ENCODE results near the gene MACO1. TPM values are rescaled to one million over a fixed set of nuclear protein-coding genes. Genes with fewer than 3 reads are reported as not detected.
"Not testable (repeated sequence)": the region's sequence is repeated elsewhere in the genome, so short reads cannot be mapped to it uniquely, and the experiment has no call there.

MACO1 gene
- total RNA-seq, 2 donors from 2014 or later, result 15.1 to 16.4 TPM

DNA sequence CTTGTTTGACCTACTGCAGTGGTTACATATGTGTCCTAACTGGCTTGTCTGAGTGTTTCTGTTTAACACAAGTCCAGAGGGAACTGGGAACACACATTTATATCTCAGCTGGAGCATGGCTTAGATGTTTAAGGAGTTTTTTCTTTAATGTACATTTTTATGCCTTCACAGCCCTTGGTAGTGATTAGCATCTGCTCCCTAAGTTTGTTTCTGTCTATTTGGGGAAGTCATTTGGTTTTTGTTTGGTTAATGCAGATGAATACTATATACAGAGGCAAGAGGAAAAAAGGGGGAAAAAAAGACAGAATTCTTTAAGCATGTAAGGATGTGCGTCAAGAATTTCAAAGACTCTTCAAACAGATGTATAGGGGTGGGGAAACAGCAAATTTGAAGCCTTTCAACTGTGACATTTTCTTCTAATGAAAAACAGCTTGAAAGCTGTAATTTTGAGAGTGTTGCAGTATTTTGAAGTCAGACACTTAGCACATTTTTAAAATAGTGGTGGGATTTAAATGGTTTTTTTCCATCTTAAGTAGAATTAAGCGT lies 15.4 kb downstream of the MACO1 start:
- DNase-seq (no peak), ATAC-seq (no peak)
- intact Hi-C loops (cut with DNase I), result no loop called here

DNA sequence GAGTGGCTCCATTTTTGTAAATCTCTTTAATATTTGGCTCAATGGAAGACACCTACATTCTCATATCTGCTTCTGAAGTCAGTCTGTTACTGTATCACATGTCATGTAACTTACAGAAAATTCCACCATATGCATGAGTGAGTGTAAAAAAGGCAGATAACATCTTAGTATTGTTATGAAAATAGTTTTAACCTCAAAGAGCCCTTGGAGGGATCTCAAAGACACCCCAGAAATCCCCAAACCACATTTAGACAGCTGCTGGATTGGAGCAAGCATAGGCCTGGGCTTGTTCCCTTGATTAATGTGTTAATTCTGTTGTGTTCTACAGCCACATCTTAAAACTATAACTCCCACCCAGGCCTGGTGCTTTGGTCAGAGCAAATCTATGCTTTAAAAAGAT lies 16.9 kb downstream of the MACO1 start:
- DNase-seq (no peak), ATAC-seq (no peak)
- intact Hi-C loops (cut with DNase I), result no loop called here

DNA sequence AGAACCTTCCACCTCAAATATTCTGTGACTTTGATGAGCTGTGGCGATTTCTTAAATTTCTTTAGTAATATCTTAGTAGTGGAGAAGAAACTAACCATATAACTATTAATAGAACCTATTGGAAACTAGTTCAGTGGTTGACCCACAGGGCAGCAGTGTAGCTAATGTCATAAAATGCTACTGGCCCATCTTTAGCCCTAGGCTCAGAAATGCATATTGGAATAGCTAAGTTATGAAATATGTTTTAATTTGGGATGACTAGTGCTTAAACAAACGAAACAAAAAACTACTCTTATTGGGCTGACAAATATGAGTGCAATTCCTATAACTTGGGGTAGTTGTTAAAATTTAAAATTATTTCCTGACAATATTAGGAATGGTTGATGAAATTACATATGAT lies 20.2 kb downstream of the MACO1 start:
- DNase-seq (no peak), ATAC-seq (no peak)
- intact Hi-C loops (cut with DNase I), result no loop called here

DNA sequence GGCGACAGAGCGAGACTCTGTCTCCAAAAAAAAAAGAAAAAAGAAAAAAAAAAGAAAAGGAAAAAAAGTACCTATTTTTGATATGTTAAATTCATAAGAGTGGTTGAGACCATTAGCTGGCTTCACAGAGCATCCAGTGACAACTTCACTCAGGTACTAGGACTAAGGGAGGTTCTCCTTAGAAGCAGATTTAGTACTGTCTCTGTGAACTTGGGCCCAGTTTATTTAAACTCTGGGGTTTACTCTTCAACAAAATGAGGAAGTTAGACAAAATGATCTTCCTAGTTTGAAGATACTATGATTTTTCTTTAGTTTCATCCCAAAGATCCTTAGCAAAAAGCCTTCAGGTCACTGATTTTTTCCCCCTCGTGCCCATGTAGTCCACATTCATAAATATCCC lies 21.2 kb downstream of the MACO1 start:
- intact Hi-C loops (cut with DNase I), result no loop called here
- ATAC-seq (no peak), DNase-seq (no peak)

DNA sequence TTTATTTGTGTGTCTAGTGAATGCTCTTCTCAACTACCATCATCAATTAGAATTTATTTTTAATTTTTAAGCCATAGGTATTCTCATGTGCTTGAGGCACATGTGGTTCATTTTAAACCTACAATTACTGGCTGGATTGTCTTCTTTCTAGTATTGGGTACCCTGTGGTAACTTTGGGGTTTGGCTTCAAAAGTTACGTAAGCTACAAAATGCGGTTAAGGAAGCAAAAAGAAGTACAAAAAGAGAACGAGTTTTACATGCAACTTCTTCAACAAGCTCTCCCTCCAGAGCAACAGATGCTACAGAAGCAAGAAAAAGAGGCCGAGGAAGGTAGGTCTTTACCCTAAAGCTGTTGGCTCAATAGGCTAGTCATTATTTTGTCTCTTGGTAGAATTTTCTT lies 25.8 kb downstream of the MACO1 start:
- ATAC-seq, result no peak
- DNase-seq, result no peak
- intact Hi-C loops (cut with DNase I), result no loop called here

DNA sequence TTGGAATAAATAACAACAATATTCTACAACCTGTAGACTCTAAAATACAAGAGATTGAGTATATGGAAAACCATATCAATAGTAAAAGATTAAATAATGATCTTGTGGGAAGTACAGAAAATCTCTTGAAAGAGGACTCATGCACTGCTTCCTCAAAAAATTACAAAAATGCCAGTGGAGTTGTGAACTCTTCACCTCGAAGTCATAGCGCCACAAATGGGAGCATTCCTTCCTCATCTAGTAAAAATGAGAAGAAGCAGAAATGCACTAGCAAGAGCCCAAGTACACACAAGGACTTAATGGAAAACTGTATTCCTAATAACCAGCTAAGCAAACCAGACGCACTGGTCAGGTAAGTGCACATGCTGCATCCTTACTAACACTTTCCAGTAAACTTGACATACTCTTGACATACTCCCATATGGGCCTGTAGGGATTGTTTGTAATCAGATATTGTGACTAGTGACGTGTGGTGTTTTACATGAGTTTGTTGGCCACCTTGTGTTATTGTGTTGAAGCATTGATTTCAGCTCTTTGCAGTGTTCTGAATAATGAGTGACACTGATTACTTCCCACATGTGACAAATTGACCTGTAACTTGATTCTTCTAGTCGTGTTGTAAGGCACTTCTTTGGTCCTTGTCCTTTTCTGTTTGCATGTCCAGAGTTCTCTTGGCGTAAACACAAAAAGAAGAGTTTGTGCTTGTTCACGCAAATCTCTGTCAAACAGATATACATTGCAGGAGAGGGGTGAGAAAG lies 28.0 kb downstream of the MACO1 start:
- no peak for ATAC-seq
- intact Hi-C loops (cut with DNase I), result no loop called here
- DNase-seq, result no peak

DNA sequence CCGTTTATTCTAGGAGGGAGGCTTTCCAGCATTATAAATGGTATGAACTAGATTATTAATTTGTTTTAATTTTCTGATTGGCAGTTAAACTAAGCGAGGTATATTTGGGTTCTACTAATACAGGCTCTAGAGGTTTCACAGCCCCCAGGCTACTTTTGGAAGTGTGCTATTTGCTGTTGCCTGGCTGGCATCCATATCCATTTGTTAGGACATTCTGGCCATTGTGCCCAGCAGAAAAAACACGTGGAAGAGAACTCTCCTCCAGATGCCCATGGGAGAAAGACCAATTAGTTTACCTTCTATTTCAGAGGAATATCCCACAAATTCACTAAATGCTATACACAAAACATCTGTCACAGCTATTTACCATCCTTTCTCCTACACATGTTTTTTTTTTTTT lies 29.3 kb downstream of the MACO1 start:
- no peak for DNase-seq
- peak; percentile 30 to 47 for ATAC-seq
- intact Hi-C loops (cut with DNase I), result no loop called here

DNA sequence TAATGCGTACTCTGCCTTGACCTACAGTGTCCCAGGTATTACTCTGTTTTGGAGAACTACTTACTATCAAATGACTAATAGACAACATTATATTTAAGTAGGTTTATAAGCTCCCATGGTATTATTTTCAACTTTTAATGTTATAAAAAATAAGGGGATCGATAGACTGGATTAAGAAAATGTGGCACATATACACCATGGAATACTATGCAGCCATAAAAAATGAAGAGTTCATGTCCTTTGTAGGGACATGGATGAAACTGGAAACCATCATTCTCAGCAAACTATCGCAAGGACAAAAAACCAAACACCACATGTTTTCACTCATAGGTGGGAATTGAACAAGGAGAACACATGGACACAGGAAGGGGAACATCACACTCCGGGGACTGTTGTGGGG lies 30.1 kb downstream of the MACO1 start:
- DNase-seq; ATAC-seq; intact Hi-C loops (cut with DNase I): not testable (repeated sequence)

DNA sequence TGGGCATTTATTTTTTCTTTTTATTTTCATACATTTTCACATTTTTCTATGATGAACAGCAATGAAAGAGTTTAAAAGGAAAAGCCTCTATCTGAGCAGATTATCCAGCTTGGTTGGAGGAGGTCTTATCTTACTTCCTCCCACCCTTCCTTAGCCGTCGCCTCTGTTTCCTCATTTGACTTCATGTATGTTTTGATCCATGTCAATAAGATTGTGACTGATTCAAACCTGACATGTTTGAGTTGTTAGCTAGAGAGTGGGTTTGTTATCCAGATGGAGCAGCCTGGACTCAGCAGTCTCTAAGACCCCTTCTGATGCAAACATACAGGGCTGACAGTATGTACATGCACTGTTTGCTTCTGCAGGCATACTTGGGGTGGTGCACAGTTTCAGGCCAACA lies 31.2 kb downstream of the MACO1 start:
- ATAC-seq (no peak), DNase-seq (no peak)
- intact Hi-C loops (cut with DNase I), result no loop called here

DNA sequence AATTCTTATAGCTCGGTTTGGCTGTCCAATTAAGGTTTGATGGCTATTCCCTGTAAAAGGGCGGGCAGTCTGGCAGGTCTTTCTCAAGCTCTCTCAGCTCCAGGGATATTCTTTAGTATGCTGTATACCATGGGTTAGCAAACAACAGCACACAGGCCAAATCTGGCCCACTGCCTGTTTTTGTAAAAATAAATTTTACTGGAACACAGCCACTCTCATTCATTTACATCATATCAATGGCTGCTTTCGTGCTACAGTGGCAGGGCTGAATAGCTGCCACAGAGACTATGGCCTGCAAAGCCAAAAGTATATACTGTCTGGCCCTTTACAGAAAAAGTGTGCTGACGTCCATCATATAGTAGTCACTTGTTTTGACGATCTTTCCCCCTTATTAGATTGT lies 32.0 kb downstream of the MACO1 start:
- intact Hi-C loops (cut with DNase I), result no loop called here
- ATAC-seq (no peak), DNase-seq (no peak)

DNA sequence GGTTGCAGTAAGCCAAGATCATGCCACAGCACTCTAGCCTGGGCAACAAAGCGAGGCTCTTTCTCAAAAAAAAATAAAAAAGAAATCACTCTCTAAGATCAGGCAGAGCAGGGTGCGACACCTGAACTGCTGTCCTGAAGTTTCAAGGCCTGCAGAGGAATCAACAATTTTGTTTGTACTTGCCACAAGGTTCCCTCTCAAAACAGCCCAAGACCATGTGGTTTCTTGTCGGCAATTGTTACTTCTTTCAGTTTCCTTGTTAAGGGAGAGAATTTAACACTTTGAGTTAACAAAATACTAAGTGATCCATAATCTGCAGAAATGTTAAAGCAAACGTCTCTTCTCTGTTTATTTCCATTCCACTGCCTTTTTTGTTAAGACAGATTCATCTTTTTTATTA lies 36.5 kb downstream of the MACO1 start:
- no peak for ATAC-seq
- intact Hi-C loops (cut with DNase I), result no loop called here
- no peak for DNase-seq

DNA sequence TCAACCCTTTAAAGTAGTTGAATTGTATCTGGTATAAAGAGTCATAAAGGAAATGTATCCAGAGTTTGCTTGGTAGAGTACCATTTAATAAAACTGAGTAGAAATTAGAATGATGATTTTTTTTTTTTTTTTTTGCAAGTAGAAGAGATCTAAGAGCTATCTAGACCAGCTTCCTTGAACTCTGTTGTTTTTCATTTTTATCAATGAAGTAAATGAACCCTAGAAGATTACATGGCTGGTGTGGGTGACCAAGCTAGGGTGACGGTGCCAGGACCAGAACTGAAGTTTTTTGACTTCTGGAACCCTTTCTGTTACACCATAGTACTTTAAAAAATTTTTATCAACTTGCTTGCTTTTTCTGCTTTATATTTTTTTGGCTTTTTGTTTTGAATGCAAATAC lies 36.9 kb downstream of the MACO1 start:
- ATAC-seq (peak in 1 of 2 donors; percentile 23), DNase-seq (no peak)
- intact Hi-C loops (cut with DNase I), result no loop called here

DNA sequence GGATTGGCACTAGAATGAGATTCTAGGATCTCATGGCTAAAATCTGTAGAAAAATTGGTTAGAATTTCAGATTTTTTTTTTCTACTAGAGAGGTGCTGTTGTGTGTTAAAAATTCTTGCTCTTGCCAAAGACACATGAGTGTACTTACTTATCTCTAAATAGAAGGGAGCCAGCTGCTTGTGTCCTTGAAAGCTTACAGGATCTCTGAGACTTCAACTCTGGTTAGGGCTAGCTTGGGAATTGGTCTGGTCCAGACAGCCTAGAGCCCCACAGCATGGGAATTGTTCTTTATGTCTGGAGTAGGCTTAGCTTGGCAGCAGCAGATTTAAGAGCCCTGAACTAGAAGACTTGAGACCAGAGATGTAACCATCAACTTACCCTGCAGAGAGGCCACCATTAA lies 37.3 kb downstream of the MACO1 start:
- DNase-seq (no peak), ATAC-seq (peak; percentile 90 to 95)
- intact Hi-C loops (cut with DNase I), result no loop called here

DNA sequence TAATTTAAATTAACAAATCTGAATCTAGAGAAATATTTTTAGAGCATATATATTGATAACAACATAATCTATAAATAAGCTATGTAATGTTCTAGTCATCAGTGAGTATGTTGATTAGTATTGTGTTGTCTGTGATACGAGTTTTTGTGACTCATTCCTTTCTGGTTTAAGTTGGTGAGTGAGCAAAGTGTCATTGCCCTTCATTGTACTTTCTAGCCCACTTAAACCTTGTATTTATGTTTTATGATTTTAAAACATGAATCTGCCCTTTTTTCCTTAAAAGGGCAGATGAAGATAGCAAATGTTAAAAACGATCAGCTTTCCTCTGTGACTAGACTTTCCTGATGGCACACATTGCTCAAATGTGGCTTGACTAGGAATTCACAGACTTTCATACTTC lies 38.5 kb downstream of the MACO1 start:
- ATAC-seq, result no peak
- DNase-seq, result no peak
- intact Hi-C loops (cut with DNase I), result no loop called here

DNA sequence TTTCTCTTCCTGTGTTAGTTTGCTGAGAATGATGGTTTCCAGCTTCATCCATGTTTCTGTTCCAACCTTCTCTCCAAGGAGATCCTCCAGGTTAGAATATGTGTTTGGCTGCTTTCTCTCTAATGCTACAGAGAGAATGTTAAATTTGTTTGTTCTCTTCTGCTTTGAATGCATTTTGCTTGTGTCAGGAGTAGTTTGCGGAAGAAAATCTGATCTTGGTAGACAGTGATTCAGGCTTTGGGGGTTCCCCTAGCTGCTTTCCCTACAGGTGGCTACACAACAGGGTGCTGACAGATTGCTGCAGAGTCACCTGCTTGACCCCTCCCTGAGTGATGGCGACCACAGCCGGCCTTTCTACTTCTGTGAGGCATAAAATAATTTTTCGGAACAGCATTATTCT lies 41.8 kb downstream of the MACO1 start:
- ATAC-seq, result no peak
- DNase-seq, result no peak
- intact Hi-C loops (cut with DNase I), result no loop called here

DNA sequence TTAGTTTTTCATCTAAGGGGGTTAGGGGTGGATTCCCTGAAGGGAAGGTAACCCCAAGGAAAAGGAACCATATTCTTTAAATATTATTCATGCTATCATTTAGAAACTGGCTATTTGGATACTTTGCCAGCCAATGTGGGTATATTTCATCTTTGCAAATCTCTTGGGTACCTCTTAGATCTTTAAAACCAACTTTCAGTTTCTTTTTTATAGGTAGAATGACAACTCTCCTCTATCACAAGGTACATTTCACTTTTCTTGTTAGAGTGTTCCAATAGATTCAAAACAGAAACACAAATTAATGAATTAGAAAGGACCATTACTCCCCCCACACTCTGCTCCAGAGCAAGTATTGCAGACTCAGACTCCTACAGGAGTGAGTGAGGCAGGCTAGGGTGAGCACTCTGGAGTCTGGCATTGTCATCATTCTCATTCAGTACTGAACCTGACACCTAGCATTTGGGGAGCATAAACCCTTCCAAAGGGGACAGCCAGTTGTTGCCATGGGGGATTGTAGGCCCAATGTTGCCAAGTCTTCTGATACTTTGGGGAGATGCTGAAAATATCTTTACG lies 43.0 kb downstream of the MACO1 start:
- DNase-seq (no peak), ATAC-seq (no peak)
- intact Hi-C loops (cut with DNase I), result no loop called here

DNA sequence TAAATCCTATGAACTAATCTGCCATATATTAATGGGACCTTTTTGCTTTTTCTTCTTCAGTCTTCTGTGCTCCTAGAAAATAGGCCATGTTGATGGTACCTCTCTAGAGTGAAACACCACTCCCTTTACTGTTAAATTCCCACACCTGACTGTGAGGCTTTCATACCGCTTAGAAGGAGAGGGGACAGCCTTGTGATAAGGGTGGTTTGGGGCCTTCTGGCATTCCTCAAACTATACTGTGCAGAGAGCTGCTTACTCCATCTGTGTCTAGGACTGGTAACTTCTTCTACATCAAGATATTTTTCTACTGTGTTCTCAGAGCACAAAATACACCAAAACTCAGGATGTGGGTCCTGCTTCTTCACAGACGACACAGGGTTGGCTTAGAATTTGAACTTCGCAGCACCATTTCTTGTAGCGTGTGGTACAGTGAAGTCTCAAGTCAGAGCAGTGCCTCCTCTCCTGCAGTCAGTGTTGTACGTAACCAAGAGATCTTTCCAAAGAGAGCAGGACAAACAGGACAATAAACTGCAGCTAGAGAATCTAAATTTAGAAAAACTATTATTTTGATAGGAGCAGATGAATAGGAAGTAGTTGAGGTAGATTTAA lies 43.8 kb downstream of the MACO1 start:
- no peak for ATAC-seq
- no peak for DNase-seq
- intact Hi-C loops (cut with DNase I), result no loop called here

DNA sequence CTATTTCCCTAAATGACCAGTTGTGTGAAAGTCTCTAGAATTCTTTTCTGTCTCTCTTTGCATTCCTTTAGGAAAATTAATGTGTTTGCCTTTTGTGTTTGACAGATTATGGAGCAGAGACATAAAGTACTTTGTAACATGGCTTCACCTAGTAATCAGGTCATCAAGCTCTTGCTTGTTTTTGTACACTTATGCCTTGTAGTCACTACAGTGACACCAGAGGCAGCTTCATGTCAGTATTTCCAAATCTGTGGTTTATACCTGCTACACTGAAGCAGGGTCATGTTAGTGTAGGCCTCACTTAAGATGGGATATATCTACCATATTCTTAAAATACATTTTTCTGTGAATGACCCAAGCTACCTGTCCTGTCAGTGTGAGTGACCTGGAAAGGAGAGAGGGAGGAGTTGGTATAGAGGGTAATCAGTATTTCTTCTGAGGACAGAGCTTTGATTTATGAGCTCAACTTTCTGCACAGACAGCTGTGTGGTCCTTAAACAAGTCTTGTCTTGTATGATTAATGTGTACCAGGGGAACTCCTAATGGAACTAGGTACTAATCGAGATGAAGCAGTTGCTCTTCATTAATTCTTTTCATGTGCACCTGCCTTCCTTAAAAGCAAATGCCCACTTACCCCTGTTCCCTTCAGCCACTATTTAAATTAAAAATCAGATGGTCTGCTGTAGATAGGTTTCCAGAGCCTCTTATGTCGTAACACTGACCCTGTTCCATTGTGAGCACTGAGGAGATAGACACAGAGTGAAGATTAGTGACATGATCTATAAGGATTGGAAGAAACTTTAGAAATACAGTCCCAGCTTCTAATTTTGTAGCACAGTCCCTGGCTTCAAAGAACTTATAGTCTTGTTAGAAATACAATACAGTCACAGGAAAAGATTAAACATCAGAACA lies 45.7 kb downstream of the MACO1 start:
- intact Hi-C loops (cut with DNase I), result no loop called here
- ATAC-seq (no peak), DNase-seq (no peak)

DNA sequence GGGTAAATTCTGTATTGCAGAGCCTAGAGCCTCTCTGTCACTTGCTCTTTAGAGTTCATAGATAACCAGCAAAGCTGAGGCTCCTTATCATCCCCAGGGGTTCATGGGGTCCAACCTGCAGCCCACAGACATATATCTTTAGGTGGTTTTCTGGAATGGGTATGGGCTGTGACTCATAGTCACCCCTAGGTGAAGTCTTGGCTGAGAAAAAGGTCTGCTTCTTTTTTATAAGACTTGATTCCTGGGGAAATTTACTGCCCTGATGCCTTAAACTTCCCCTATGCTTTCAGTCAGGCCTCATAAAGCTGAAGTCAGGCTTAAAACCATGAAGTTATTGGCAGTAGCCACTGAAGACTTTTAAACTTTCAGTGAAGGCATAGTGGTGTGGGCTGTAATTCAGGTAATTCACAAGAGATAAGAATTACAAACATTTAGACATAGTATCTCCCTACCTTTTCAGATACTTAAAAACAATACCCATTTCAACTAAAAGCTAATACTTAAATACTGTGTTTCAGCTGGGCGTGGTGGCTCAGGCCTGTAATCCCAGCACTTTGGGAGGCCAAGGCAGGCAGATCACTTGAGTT lies 46.8 kb downstream of the MACO1 start:
- ATAC-seq (no peak), DNase-seq (no peak)
- intact Hi-C loops (cut with DNase I), result no loop called here

Data from left cardiac atrium (tissue), 4 donors.